CD4-positive, alpha-beta memory T cell (primary cell): Measurements from ENCODE around the gene TSHR. TPM values are rescaled to one million over a fixed set of nuclear protein-coding genes. Genes with fewer than 3 reads are reported as not detected.
A peak's percentile ranks its signal among the peaks of the same experiment; 100 is the strongest.
"Not testable (repeated sequence)": the region's sequence is repeated elsewhere in the genome, so short reads cannot be mapped to it uniquely, and the experiment has no call there.

Experiments
- CTCF ChIA-PET: fragments of 350-600 bp; sonication (Branson Sonifier 250); formaldehyde crosslinking; loops from one replicate; lab custom pipeline; 2021; ENCODE audit warnings: inconsistent platforms; ENCODE audit not compliant: partially characterized antibody; lab: Charles Lee
- POLR2A ChIA-PET: fragments of 350-600 bp; sonication (Branson Sonifier 250); formaldehyde crosslinking; loops from one replicate; lab custom pipeline; 2021; ENCODE audit not compliant: partially characterized antibody; lab: Charles Lee
- DNase-seq, 5 donors: peaks; one replicate each; pipeline versions ENCODE4 v3.0.0 to v3.0.0-alpha.2; 2020 to 2022; ENCODE audit warnings: mixed read lengths in 1 of 5
- H3K27ac ChIP-seq: one replicate; pipeline ENCODE4 v1.7.0; 2013; ENCODE audit warnings: low read depth, low read length
- H3K27me3 ChIP-seq: 2 replicates; pipeline ENCODE4 v1.7.0; 2013; ENCODE audit warnings: mild to moderate bottlenecking, low read length, moderate library complexity; ENCODE audit not compliant: insufficient read depth
- H3K36me3 ChIP-seq: 2 replicates; pipeline ENCODE4 v1.7.0; 2013; ENCODE audit warnings: mild to moderate bottlenecking, low read length, moderate library complexity; ENCODE audit not compliant: insufficient read depth
- H3K4me1 ChIP-seq: 2 replicates; pipeline ENCODE4 v1.7.0; 2013; ENCODE audit warnings: mild to moderate bottlenecking, low read length, moderate library complexity; ENCODE audit not compliant: insufficient read depth
- H3K4me3 ChIP-seq, 2 donors: one replicate each; pipeline ENCODE4 v1.7.0; 2013; ENCODE audit warnings: low read length in 2 of 2, mild to moderate bottlenecking in 1 of 2
- H3K9me3 ChIP-seq, 2 donors: one replicate each; pipeline ENCODE4 v1.7.0; 2013; ENCODE audit warnings: low read length in 2 of 2, control low read depth in 1 of 2; ENCODE audit not compliant: control insufficient read depth in 1 of 2
- H3K27ac Mint-ChIP-seq, 7 donors: one replicate each; pipeline ENCODE4 v1.8.0; 2020 to 2021; ENCODE audit warnings: mixed read lengths in 7 of 7, mild to moderate bottlenecking in 6 of 7, inconsistent platforms in 3 of 7, moderate library complexity in 3 of 7
- H3K27me3 Mint-ChIP-seq, 2 donors: one replicate each; pipeline ENCODE4 v1.8.0; 2020 to 2021; ENCODE audit warnings: mixed read lengths in 2 of 2
- H3K36me3 Mint-ChIP-seq, 2 donors: one replicate each; pipeline ENCODE4 v1.8.0; 2020 to 2021; ENCODE audit warnings: mixed read lengths in 2 of 2, inconsistent platforms in 1 of 2, mild to moderate bottlenecking in 1 of 2
- H3K4me1 Mint-ChIP-seq, 4 donors: one replicate each; pipeline ENCODE4 v1.8.0; 2020 to 2021; ENCODE audit warnings: mixed read lengths in 4 of 4, mild to moderate bottlenecking in 1 of 4
- H3K4me3 Mint-ChIP-seq, 8 donors: one replicate each; pipeline ENCODE4 v1.8.0; 2020 to 2021; ENCODE audit warnings: mixed read lengths in 8 of 8, mild to moderate bottlenecking in 7 of 8, moderate library complexity in 6 of 8, inconsistent platforms in 3 of 8
- H3K9me3 Mint-ChIP-seq, 8 donors: one replicate each; pipeline ENCODE4 v1.8.0; 2020 to 2021; ENCODE audit warnings: mixed read lengths in 8 of 8, mild to moderate bottlenecking in 5 of 8, inconsistent platforms in 3 of 8, moderate library complexity in 1 of 8
- intact Hi-C: fragments of 100-400 bp; cut with micrococcal nuclease; formaldehyde crosslinking; loops from one replicate; pipeline ENCODE4 v1.15.1; 2023
- polyA plus RNA-seq, 2 donors: library from polyadenylated mRNA; unstranded; fragments of 300-500 nt; fragmentation: Illumina TruSeq; gene quantifications; one replicate each; pipeline ENCODE4 v1.2.3, GENCODE V29; 2021
- total RNA-seq, 2 experiments: library from RNA; stranded (reverse); gene quantifications; one replicate each; pipeline ENCODE4 v1.2.3, GENCODE V29; 2021

The TSHR gene
- under 1 TPM; 0.30 to 0.84 TPM for total RNA-seq
- under 1 TPM in 1 of 2 donors, not detected in 1; 0.09 TPM for polyA plus RNA-seq

- no peaks in the 10 kb centered on the region for H3K27me3 Mint-ChIP-seq
- Histone ChIP-seq H3K36me3 (no peaks in the 10 kb centered on the region), H3K9me3 (no peaks in the 10 kb centered on the region), H3K27ac (no peak within 1 kb of the TSS), H3K4me1 (peaks cover 41% of the 10 kb centered on the region), H3K27me3 (no peaks in the 10 kb centered on the region), H3K4me3 (peak within 1 kb of the TSS; percentile 72 to 92)
- intact Hi-C loops: loop anchor here (2.0 kb wide), 2 partner anchors 263 to 509 kb away; no protein-coding TSS in a partner anchor
- ChIA-PET CTCF (interaction anchor here (0.9 to 11.6 kb wide), 16 partner anchors 13 to 566 kb away, joined by 3 to 285 read pairs (median 6); partner anchors contain the start of gene CEP128), POLR2A (interaction anchor here (1.1 to 2.2 kb wide), 8 partner anchors 11 to 265 kb away, joined by 3 to 20 read pairs (median 6); partner anchors contain the start of genes CEP128 and GTF2A1)
- H3K9me3 Mint-ChIP-seq: peaks cover 0 to 2% (median 0%) of the 10 kb centered on the region in 8 donors
- peak in 1 of 5 donors; percentile 8 for DNase-seq
- H3K36me3 Mint-ChIP-seq: peaks cover 3 to 4% of the 10 kb centered on the region in 2 donors
- peak within 1 kb of the TSS; percentile 77 to 96 (median 88) for H3K4me3 Mint-ChIP-seq
- H3K27ac Mint-ChIP-seq: peak within 1 kb of the TSS; percentile 25 to 74 (median 66)
- peaks cover 32 to 48% (median 39%) of the 10 kb centered on the region in 4 donors for H3K4me1 Mint-ChIP-seq
These were observed at the start of gene TSHR for GRCh38 chr14:80955416-80955941. Gene TSHR, plus strand, starts transcription at chr14:80955621. Its CDS starts 60 bp downstream, at chr14:80955681.

- no peaks in the 10 kb centered on the region for H3K9me3 Mint-ChIP-seq
- H3K4me1 Mint-ChIP-seq: peaks cover 0 to 6% (median 3%) of the 10 kb centered on the region in 4 donors
- ChIA-PET POLR2A (no interaction called here), CTCF (no interaction called here)
- no peaks in the 10 kb centered on the region for H3K9me3 ChIP-seq
- no peaks in the 10 kb centered on the region for H3K4me1 ChIP-seq
- H3K27ac Mint-ChIP-seq: no peak overlapping the region
- H3K27me3 Mint-ChIP-seq: no peaks in the 10 kb centered on the region
- H3K36me3 ChIP-seq: peaks cover 2% of the 10 kb centered on the region
- peaks cover 29 to 39% of the 10 kb centered on the region in 2 donors for H3K36me3 Mint-ChIP-seq
- no peak overlapping the region for H3K27ac ChIP-seq
- no peak overlapping the region for H3K4me3 Mint-ChIP-seq
- no peak overlapping the region for H3K4me3 ChIP-seq
- intact Hi-C loops: no loop called here
- no peak for DNase-seq
- H3K27me3 ChIP-seq: no peaks in the 10 kb centered on the region
These were observed 49.1 kb upstream of the TSHR start for GRCh38 chr14:80906336-80906735.

GRCh38 chr14:80906946-80907345, 48.5 kb upstream of the TSHR start:
- DNase-seq: no peak
- H3K4me3 ChIP-seq: no peak overlapping the region
- no peaks in the 10 kb centered on the region for H3K9me3 Mint-ChIP-seq
- H3K27me3 ChIP-seq: no peaks in the 10 kb centered on the region
- no peaks in the 10 kb centered on the region for H3K4me1 ChIP-seq
- ChIA-PET POLR2A (no interaction called here), CTCF (interaction anchor here (0.6 to 1.0 kb wide), 2 partner anchors 7 to 15 kb away, joined by 3 read pairs; no protein-coding TSS in a partner anchor)
- H3K36me3 Mint-ChIP-seq: peaks cover 25 to 36% of the 10 kb centered on the region in 2 donors
- peaks cover 2% of the 10 kb centered on the region for H3K36me3 ChIP-seq
- H3K27ac ChIP-seq: no peak overlapping the region
- peaks cover 0 to 4% (median 1%) of the 10 kb centered on the region in 4 donors for H3K4me1 Mint-ChIP-seq
- peak overlapping the region in 1 of 7 donors; percentile 14 for H3K27ac Mint-ChIP-seq
- intact Hi-C loops: no loop called here
- no peaks in the 10 kb centered on the region for H3K27me3 Mint-ChIP-seq
- H3K9me3 ChIP-seq: no peaks in the 10 kb centered on the region
- H3K4me3 Mint-ChIP-seq: no peak overlapping the region

GRCh38 chr14:80912013-80912412, 43.4 kb upstream of the TSHR start:
- H3K9me3 ChIP-seq, H3K27ac ChIP-seq, H3K4me1 Mint-ChIP-seq, H3K27me3 Mint-ChIP-seq, DNase-seq, H3K4me1 ChIP-seq, H3K4me3 Mint-ChIP-seq, H3K27ac Mint-ChIP-seq, H3K36me3 ChIP-seq, intact Hi-C loops, H3K27me3 ChIP-seq, CTCF ChIA-PET, H3K4me3 ChIP-seq, POLR2A ChIA-PET, H3K9me3 Mint-ChIP-seq: not testable (repeated sequence)
- H3K36me3 Mint-ChIP-seq: peaks cover 33 to 45% of the 10 kb centered on the region in 2 donors

- H3K9me3 Mint-ChIP-seq: peaks cover 0 to 1% (median 0%) of the 10 kb centered on the region in 8 donors
- POLR2A ChIA-PET: no interaction called here
These were observed 35.8 kb upstream of the TSHR start for GRCh38 chr14:80919622-80920021.

GRCh38 chr14:80923368-80923767, 32.1 kb upstream of the TSHR start:
- no peak overlapping the region for H3K4me3 Mint-ChIP-seq
- peak overlapping the region in 1 of 7 donors; percentile 32 for H3K27ac Mint-ChIP-seq
- peaks cover 8 to 12% (median 11%) of the 10 kb centered on the region in 4 donors for H3K4me1 Mint-ChIP-seq
- no peak overlapping the region for H3K4me3 ChIP-seq
- H3K27me3 ChIP-seq: no peaks in the 10 kb centered on the region
- H3K27me3 Mint-ChIP-seq: no peaks in the 10 kb centered on the region
- intact Hi-C loops: no loop called here
- peaks cover 5 to 32% of the 10 kb centered on the region in 2 donors for H3K36me3 Mint-ChIP-seq
- CTCF ChIA-PET: interaction anchor here (1.3 to 1.5 kb wide), 2 partner anchors 8 to 30 kb away, joined by 3 read pairs; no protein-coding TSS in a partner anchor
- no peaks in the 10 kb centered on the region for H3K36me3 ChIP-seq
- H3K27ac ChIP-seq: no peak overlapping the region
- POLR2A ChIA-PET: no interaction called here
- H3K9me3 ChIP-seq: no peaks in the 10 kb centered on the region
- H3K4me1 ChIP-seq: no peaks in the 10 kb centered on the region
- DNase-seq: no peak
- peaks cover 0 to 3% (median 0%) of the 10 kb centered on the region in 8 donors for H3K9me3 Mint-ChIP-seq

More at GRCh38 chr14:80919622-80920021, 35.8 kb upstream of the TSHR start:
- Histone ChIP-seq H3K9me3 (no peaks in the 10 kb centered on the region), H3K4me1 (no peaks in the 10 kb centered on the region), H3K36me3 (no peaks in the 10 kb centered on the region), H3K27ac (no peak overlapping the region), H3K27me3 (no peaks in the 10 kb centered on the region), H3K4me3 (no peak overlapping the region)
- H3K36me3 Mint-ChIP-seq: peaks cover 26 to 41% of the 10 kb centered on the region in 2 donors
- intact Hi-C loops: no loop called here
- CTCF ChIA-PET: no interaction called here
- no peak overlapping the region for H3K27ac Mint-ChIP-seq
- no peak for DNase-seq
- no peaks in the 10 kb centered on the region for H3K27me3 Mint-ChIP-seq
- H3K4me1 Mint-ChIP-seq: peaks cover 0 to 5% (median 1%) of the 10 kb centered on the region in 4 donors
- H3K4me3 Mint-ChIP-seq: no peak overlapping the region

GRCh38 chr14:80924365-80925103, 30.9 kb upstream of the TSHR start:
- H3K36me3 Mint-ChIP-seq: peaks cover 5 to 32% of the 10 kb centered on the region in 2 donors
- Histone ChIP-seq H3K4me3 (no peak overlapping the region), H3K9me3 (no peaks in the 10 kb centered on the region), H3K27ac (no peak overlapping the region), H3K36me3 (no peaks in the 10 kb centered on the region), H3K4me1 (peaks cover 4% of the 10 kb centered on the region), H3K27me3 (no peaks in the 10 kb centered on the region)
- ChIA-PET CTCF (no interaction called here), POLR2A (no interaction called here)
- intact Hi-C loops: no loop called here
- DNase-seq: no peak
- peaks cover 0 to 3% (median 0%) of the 10 kb centered on the region in 8 donors for H3K9me3 Mint-ChIP-seq
- H3K4me1 Mint-ChIP-seq: peaks cover 14 to 20% (median 16%) of the 10 kb centered on the region in 4 donors
- H3K27me3 Mint-ChIP-seq: no peaks in the 10 kb centered on the region
- no peak overlapping the region for H3K4me3 Mint-ChIP-seq
- peak overlapping the region in 3 of 7 donors; percentile 6 to 54 (median 49) for H3K27ac Mint-ChIP-seq
